ENCODE results near the gene OR13J1.
A peak's percentile ranks its signal among the peaks of the same experiment; 100 is the strongest.

The OR13J1 gene

GRCh38 chr9:35856882-35857281 is 13.3 kb downstream of the OR13J1 start:
- no peak for DNase-seq

GRCh38 chr9:35856206-35856605 is 14.0 kb downstream of the OR13J1 start:
- no peak for DNase-seq

GRCh38 chr9:35854091-35854762 is 16.0 kb downstream of the OR13J1 start:
- no peak for DNase-seq

GRCh38 chr9:35852876-35853865 is 17.0 kb downstream of the OR13J1 start:
- DNase-seq: no peak

- no peak for DNase-seq
Observed at GRCh38 chr9:35852267-35852815, 17.9 kb downstream of the OR13J1 start.

GRCh38 chr9:35847792-35848572 is 22.2 kb downstream of the OR13J1 start:
- DNase-seq: no peak

- no peak for DNase-seq
Observed at GRCh38 chr9:35845824-35846771, 24.1 kb downstream of the OR13J1 start.

- DNase-seq: peak in 1 of 2 experiments; percentile 52
Observed at GRCh38 chr9:35844628-35845270, 25.5 kb downstream of the OR13J1 start.

- DNase-seq: no peak
Observed at GRCh38 chr9:35842795-35843194, 27.4 kb downstream of the OR13J1 start.

- DNase-seq: no peak
Observed at GRCh38 chr9:35842020-35842745, 28.0 kb downstream of the OR13J1 start.

- no peak for DNase-seq
Observed at GRCh38 chr9:35841645-35841900, 28.6 kb downstream of the OR13J1 start.

- DNase-seq: no peak
Observed at GRCh38 chr9:35840881-35841644, 29.1 kb downstream of the OR13J1 start.

- DNase-seq: no peak
Observed at GRCh38 chr9:35839926-35840325, 30.3 kb downstream of the OR13J1 start.

- DNase-seq: no peak
Observed at GRCh38 chr9:35836595-35836994, 33.6 kb downstream of the OR13J1 start.

GRCh38 chr9:35835766-35836165 is 34.4 kb downstream of the OR13J1 start:
- DNase-seq: no peak

- no peak for DNase-seq
Observed at GRCh38 chr9:35835216-35835632, 35.0 kb downstream of the OR13J1 start.

GRCh38 chr9:35834260-35835215 is 35.7 kb downstream of the OR13J1 start:
- DNase-seq: no peak

- DNase-seq: no peak
Observed at GRCh38 chr9:35832814-35833213, 37.4 kb downstream of the OR13J1 start.

GRCh38 chr9:35831040-35831439 is 39.2 kb downstream of the OR13J1 start:
- DNase-seq: no peak
